ENCODE data around the gene FNIP2.
"Not testable (repeated sequence)": the region's sequence is repeated elsewhere in the genome, so short reads cannot be mapped to it uniquely, and the experiment has no call there.

Gene FNIP2

GRCh38 chr4:158750379-158750778 is 18.4 kb upstream of the FNIP2 start:
- no peak overlapping the region for H2BK120ac ChIP-seq (ENCODE audit: insufficient read depth, low read length, poor library complexity)
- H2BK5ac ChIP-seq (ENCODE audit: low read depth, low read length, poor library complexity), result no peak overlapping the region
- H4K8ac ChIP-seq (ENCODE audit: low read depth, low read length), result no peak overlapping the region
- no peak overlapping the region for H3K9ac ChIP-seq (ENCODE audit: low read length)
- H3K27me3 ChIP-seq (ENCODE audit: insufficient read depth, low read length), result no peaks in the 10 kb centered on the region
- no peaks in the 10 kb centered on the region for H3K79me2 ChIP-seq (ENCODE audit: control insufficient read depth, insufficient read depth, low read length, poor library complexity)
- H3K9me3 ChIP-seq (ENCODE audit: insufficient read depth, low read depth, low read length), result no peaks in the 10 kb centered on the region
- no peak overlapping the region for H2AK5ac ChIP-seq (ENCODE audit: low read length)
- no peak overlapping the region for H3K14ac ChIP-seq (ENCODE audit: low read length)
- H3K4me1 ChIP-seq (ENCODE audit: control insufficient read depth in 1 of 2, insufficient read depth in 2 of 2, low read length in 2 of 2), result no peaks in the 10 kb centered on the region
- no peak overlapping the region for H3K27ac ChIP-seq (ENCODE audit: low read depth, low read length)
- no peak overlapping the region for H3K4ac ChIP-seq (ENCODE audit: low read depth, low read length)
- H3K79me1 ChIP-seq (ENCODE audit: low read length), result no peaks in the 10 kb centered on the region
- WGBS (ENCODE audit: extremely low coverage, insufficient coverage, insufficient read length), result no CpG with 5 or more reads among the region's 3 CpGs
- H4K91ac ChIP-seq (ENCODE audit: low read depth, low read length), result no peak overlapping the region
- no peak overlapping the region for H4K12ac ChIP-seq (ENCODE audit: low read depth, low read length)
- no peaks in the 10 kb centered on the region for H3K36me3 ChIP-seq (ENCODE audit: control insufficient read depth in 1 of 2, insufficient read depth in 2 of 2, low read length in 2 of 2)
- no peak for DNase-seq
- H2AFZ ChIP-seq (ENCODE audit: insufficient read depth, low read length, poor library complexity), result no peak overlapping the region
- no peak overlapping the region for H2BK12ac ChIP-seq (ENCODE audit: low read length)
- no peak overlapping the region for H3K18ac ChIP-seq (ENCODE audit: low read length)
- H3K4me3 ChIP-seq (ENCODE audit: low read depth, low read length), result no peak overlapping the region
- no peak overlapping the region for H3K23ac ChIP-seq (ENCODE audit: low read length)
- H3K4me2 ChIP-seq (ENCODE audit: low read length), result no peak overlapping the region

- no peak overlapping the region for H2BK5ac ChIP-seq (ENCODE audit: low read depth, low read length, poor library complexity)
- H3K27me3 ChIP-seq (ENCODE audit: insufficient read depth, low read length), result no peaks in the 10 kb centered on the region
- H3K23ac ChIP-seq (ENCODE audit: low read length), result no peak overlapping the region
- H3K79me2 ChIP-seq (ENCODE audit: control insufficient read depth, insufficient read depth, low read length, poor library complexity), result no peaks in the 10 kb centered on the region
- H3K9ac ChIP-seq (ENCODE audit: low read length), result no peak overlapping the region
- H3K4me1 ChIP-seq (ENCODE audit: control insufficient read depth in 1 of 2, insufficient read depth in 2 of 2, low read length in 2 of 2), result no peaks in the 10 kb centered on the region
- no peak overlapping the region for H3K4me2 ChIP-seq (ENCODE audit: low read length)
- no peak overlapping the region for H3K27ac ChIP-seq (ENCODE audit: low read depth, low read length)
- H4K91ac ChIP-seq (ENCODE audit: low read depth, low read length), result no peak overlapping the region
- peak; percentile 43 to 92 for DNase-seq
- H4K12ac ChIP-seq (ENCODE audit: low read depth, low read length), result no peak overlapping the region
- H3K36me3 ChIP-seq (ENCODE audit: control insufficient read depth in 1 of 2, insufficient read depth in 2 of 2, low read length in 2 of 2), result no peaks in the 10 kb centered on the region
- no peaks in the 10 kb centered on the region for H3K79me1 ChIP-seq (ENCODE audit: low read length)
- no peak overlapping the region for H2BK120ac ChIP-seq (ENCODE audit: insufficient read depth, low read length, poor library complexity)
- H3K18ac ChIP-seq (ENCODE audit: low read length), result no peak overlapping the region
- no peak overlapping the region for H2AFZ ChIP-seq (ENCODE audit: insufficient read depth, low read length, poor library complexity)
- H2AK5ac ChIP-seq (ENCODE audit: low read length), result no peak overlapping the region
- no peaks in the 10 kb centered on the region for H3K9me3 ChIP-seq (ENCODE audit: insufficient read depth, low read depth, low read length)
- no CpG with 5 or more reads among the region's 5 CpGs for WGBS (ENCODE audit: extremely low coverage, insufficient coverage, insufficient read length)
- no peak overlapping the region for H4K8ac ChIP-seq (ENCODE audit: low read depth, low read length)
- no peak overlapping the region for H3K4me3 ChIP-seq (ENCODE audit: low read depth, low read length)
- H3K14ac ChIP-seq (ENCODE audit: low read length), result no peak overlapping the region
- H3K4ac ChIP-seq (ENCODE audit: low read depth, low read length), result no peak overlapping the region
- H2BK12ac ChIP-seq (ENCODE audit: low read length), result no peak overlapping the region
Observed at GRCh38 chr4:158754385-158755180, 14.2 kb upstream of the FNIP2 start.

- no CpG with 5 or more reads among the region's 7 CpGs for WGBS (ENCODE audit: extremely low coverage, insufficient coverage, insufficient read length)
- H4K12ac ChIP-seq (ENCODE audit: low read depth, low read length); H3K23ac ChIP-seq (ENCODE audit: low read length); DNase-seq; H3K9ac ChIP-seq (ENCODE audit: low read length); H3K14ac ChIP-seq (ENCODE audit: low read length); H2AFZ ChIP-seq (ENCODE audit: insufficient read depth, low read length, poor library complexity); H4K91ac ChIP-seq (ENCODE audit: low read depth, low read length); H2BK12ac ChIP-seq (ENCODE audit: low read length); H3K79me2 ChIP-seq (ENCODE audit: control insufficient read depth, insufficient read depth, low read length, poor library complexity); H3K36me3 ChIP-seq (ENCODE audit: control insufficient read depth in 1 of 2, insufficient read depth in 2 of 2, low read length in 2 of 2); H3K27ac ChIP-seq (ENCODE audit: low read depth, low read length); H3K4me3 ChIP-seq (ENCODE audit: low read depth, low read length); H3K79me1 ChIP-seq (ENCODE audit: low read length); H3K27me3 ChIP-seq (ENCODE audit: insufficient read depth, low read length); H3K18ac ChIP-seq (ENCODE audit: low read length); H2BK120ac ChIP-seq (ENCODE audit: insufficient read depth, low read length, poor library complexity); H2AK5ac ChIP-seq (ENCODE audit: low read length); H3K4ac ChIP-seq (ENCODE audit: low read depth, low read length); H3K4me2 ChIP-seq (ENCODE audit: low read length); H3K9me3 ChIP-seq (ENCODE audit: insufficient read depth, low read depth, low read length); H4K8ac ChIP-seq (ENCODE audit: low read depth, low read length); H2BK5ac ChIP-seq (ENCODE audit: low read depth, low read length, poor library complexity); H3K4me1 ChIP-seq (ENCODE audit: control insufficient read depth in 1 of 2, insufficient read depth in 2 of 2, low read length in 2 of 2): not testable (repeated sequence)
Observed at GRCh38 chr4:158755819-158756218, 13.0 kb upstream of the FNIP2 start.

DNA sequence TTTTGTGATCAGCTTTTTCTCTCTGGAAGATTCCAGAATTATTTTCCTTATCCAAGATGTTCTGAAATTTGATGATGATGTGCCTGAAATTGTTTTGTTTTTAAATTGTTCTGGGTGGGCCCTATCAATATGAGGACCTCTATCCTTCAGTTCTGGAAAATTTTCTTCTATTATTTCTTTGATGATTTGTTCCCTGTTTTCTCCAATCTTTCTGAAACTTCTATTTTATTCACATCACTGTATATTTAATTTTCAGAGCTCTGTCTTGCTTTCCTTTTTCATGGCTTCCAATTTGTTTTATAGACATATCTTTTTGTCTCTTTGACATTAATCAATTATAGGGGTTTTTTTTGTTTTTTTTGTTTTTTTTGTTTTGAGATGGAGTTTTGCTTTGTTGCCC is 12.2 kb upstream of the FNIP2 start:
- Histone ChIP-seq H3K4me3 (ENCODE audit: low read depth, low read length) (no peak overlapping the region), H3K27ac (ENCODE audit: low read depth, low read length) (no peak overlapping the region), H2AFZ (ENCODE audit: insufficient read depth, low read length, poor library complexity) (no peak overlapping the region), H3K18ac (ENCODE audit: low read length) (no peak overlapping the region), H3K9me3 (ENCODE audit: insufficient read depth, low read depth, low read length) (no peaks in the 10 kb centered on the region), H2BK12ac (ENCODE audit: low read length) (no peak overlapping the region), H3K9ac (ENCODE audit: low read length) (no peak overlapping the region), H2BK120ac (ENCODE audit: insufficient read depth, low read length, poor library complexity) (no peak overlapping the region), H3K79me2 (ENCODE audit: control insufficient read depth, insufficient read depth, low read length, poor library complexity) (no peaks in the 10 kb centered on the region), H4K91ac (ENCODE audit: low read depth, low read length) (no peak overlapping the region), H2AK5ac (ENCODE audit: low read length) (no peak overlapping the region), H3K23ac (ENCODE audit: low read length) (no peak overlapping the region), H3K14ac (ENCODE audit: low read length) (no peak overlapping the region), H3K4ac (ENCODE audit: low read depth, low read length) (no peak overlapping the region), H3K4me1 (ENCODE audit: control insufficient read depth in 1 of 2, insufficient read depth in 2 of 2, low read length in 2 of 2) (no peaks in the 10 kb centered on the region), H3K79me1 (ENCODE audit: low read length) (no peaks in the 10 kb centered on the region), H3K4me2 (ENCODE audit: low read length) (no peak overlapping the region), H4K8ac (ENCODE audit: low read depth, low read length) (no peak overlapping the region), H3K27me3 (ENCODE audit: insufficient read depth, low read length) (no peaks in the 10 kb centered on the region), H4K12ac (ENCODE audit: low read depth, low read length) (no peak overlapping the region), H3K36me3 (ENCODE audit: control insufficient read depth in 1 of 2, insufficient read depth in 2 of 2, low read length in 2 of 2) (no peaks in the 10 kb centered on the region), H2BK5ac (ENCODE audit: low read depth, low read length, poor library complexity) (no peak overlapping the region)
- no peak for DNase-seq

Data from trophoblast cell (in vitro differentiated cells and primary cell).